D341Med (cell line): Measurements from ENCODE around the gene AMN.
"Not testable (repeated sequence)": the region's sequence is repeated elsewhere in the genome, so short reads cannot be mapped to it uniquely, and the experiment has no call there.

Experiments
- DNase-seq: peaks from one replicate; pipeline ENCODE4 v3.0.0; 2012; ENCODE audit warnings: low spot score

The AMN gene

DNA sequence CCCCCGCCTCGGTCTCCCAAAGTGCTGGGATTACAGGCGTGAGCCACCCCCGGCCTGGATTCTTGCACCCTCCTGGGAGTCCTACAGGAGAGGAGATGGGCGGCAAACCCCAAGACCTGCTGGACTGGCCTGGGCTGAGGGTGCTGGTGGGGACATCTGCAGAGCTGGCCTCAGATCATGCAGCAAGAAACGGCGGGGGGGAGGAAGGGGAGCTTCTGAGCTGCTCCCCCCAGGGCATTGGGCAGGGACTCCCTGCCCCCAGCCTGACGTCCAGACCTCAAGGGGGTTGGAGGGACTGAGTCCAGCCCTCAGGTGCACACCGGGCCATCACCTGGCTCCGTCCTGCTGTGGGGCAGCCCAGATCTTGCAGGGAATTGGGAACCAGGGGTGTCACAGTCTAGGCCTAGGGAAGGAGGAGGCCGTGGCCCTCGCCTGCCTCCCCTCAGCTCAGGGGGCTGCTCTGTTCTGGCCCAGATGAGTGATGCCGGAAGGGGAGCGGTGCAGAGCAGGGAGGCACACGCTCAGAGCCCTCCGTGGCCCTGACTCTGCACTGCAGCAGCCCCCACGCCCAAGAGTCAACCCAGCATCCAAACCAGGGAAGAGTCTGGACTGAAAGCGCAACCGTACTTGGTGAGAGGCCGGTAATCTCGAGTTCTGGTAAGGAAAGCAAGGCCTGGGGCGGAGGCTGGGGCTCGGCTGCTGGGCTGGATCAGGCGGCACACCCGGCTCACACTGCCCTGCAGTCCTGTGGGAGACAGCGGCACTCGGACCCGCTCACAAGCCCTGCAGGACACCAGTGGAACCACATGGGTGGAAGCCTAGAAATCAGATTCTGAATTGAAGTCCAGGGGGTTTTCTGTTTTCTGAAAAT is 8.9 kb upstream of the AMN start:
- peak; percentile 48 for DNase-seq

DNA sequence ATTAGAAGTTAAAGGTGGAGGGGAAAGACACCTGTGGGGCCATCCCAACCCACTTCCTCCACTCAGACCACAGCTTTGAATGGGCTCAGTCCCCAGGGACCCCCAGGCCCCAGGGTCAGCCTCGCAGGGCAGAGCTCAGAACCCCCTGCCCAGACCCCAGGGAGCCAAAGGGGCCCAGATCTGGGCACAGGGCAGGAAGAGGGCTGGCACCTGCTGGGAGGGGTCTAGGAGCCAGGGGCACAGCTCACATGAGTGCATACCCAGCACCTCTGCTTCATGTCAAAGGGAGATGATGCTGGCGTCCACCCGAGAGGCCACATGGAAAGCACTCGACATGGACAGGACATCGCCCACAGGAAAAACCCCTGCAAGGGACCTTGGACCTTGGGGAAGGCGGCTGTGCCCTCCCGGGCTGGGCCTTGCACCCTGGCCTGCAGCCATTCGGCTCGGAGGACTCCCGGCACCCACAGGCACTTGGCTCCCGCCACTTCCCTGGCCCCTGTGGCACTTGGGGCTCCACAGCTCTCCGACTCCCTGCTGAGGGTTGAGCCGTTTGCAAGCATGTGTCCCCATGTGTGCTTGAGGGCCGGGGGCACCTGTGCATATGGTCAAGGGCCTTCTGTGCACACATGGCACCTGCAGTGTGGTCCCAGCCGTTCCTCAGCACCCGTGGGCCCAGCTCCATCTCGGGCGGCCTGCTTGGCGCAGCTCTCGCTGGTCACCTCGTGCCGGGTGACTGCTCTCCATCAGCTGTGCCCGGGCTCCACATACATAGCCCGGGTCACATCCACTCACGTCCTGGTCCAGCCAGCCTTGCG is 7.8 kb upstream of the AMN start:
- peak; percentile 43 for DNase-seq

DNA sequence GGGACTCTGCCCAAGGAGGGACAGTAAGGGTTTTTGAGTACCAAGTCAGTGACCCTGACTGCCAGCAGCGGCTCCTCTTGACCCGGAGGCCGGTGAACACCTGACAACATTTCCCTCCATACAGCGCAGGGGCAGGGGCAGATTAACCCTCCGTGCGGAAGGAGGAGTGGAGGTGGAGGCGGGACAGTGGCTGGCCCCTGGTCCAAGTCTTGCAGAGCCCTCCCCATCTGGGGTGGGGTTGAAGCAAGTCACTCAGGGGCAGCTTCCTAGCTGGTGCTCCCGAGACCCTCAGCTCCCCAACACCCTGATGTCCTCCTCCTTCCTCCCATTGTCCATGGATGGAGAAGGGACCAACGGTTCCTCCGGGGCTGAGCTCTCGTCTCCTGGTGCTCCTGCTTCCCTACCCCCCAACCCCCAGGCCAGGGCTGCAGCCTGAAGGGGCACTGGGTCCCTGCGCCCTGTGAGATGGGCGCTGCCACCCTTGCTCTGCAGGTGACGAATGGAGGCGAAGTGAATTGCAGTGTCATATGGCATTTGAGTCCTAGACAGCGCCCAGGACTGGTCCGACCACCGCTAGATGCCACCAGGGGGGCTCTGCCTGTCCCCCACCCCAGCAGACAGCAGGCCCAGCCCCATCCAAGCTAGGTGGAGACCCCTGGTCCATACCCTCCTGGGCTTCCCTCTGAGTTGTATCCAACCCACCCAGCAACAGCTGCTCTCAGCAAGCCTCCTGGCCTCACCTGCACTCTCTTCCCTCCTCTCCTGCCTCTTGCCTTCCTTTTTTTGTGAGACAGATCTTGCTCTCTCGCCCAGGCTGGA is 7.0 kb upstream of the AMN start:
- DNase-seq: no peak

DNA sequence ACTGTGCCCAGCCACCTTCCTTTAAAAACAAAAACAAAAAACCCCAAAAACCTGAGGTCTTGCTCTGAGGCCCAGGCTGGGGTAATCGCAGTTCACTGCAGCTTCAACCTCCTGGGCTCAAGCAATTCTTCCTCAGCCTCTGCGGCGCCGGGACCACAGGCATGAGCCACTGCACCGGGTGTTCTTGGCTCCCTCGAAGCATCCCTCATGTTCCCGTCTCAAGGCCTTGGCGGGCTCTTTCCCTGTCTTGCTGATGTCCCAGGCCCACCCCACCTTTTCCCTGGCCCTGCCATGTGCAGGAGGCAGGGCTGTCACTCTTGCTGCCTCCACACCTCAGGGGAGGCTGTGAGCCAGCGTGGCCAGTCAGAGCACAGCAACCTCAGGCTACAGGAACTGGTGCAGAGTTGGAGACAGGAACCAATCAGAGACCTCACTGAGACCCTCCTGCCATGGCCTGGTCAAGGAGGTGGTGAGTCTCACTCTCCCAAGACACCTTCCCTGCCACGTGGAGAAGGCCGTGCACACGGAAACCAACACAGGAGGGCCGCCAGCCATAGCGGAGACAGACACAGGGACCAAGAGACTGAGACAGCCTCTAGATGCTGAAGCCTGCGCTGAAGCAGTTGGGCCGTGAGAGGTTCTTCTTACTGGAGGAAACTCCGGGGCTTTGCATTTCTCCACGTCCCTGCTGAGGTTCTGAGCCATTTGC is 6.0 kb upstream of the AMN start:
- no peak for DNase-seq

DNA sequence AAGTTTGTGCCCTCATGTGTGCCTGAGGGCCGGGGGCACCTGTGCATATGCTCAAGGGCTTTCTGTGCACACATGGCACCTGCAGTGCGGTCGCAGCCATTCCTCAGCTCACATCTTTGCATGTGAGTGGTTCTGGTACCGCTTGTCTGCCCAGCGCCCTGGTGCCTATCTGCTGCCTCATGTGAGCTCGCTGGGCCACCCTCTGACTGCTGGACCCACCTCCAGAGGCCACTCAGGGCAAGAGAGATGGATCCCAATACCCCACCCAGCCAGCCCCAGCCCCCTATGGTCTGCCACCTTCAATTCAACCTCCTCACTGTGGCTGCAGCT is 5.4 kb upstream of the AMN start:
- no peak for DNase-seq

DNA sequence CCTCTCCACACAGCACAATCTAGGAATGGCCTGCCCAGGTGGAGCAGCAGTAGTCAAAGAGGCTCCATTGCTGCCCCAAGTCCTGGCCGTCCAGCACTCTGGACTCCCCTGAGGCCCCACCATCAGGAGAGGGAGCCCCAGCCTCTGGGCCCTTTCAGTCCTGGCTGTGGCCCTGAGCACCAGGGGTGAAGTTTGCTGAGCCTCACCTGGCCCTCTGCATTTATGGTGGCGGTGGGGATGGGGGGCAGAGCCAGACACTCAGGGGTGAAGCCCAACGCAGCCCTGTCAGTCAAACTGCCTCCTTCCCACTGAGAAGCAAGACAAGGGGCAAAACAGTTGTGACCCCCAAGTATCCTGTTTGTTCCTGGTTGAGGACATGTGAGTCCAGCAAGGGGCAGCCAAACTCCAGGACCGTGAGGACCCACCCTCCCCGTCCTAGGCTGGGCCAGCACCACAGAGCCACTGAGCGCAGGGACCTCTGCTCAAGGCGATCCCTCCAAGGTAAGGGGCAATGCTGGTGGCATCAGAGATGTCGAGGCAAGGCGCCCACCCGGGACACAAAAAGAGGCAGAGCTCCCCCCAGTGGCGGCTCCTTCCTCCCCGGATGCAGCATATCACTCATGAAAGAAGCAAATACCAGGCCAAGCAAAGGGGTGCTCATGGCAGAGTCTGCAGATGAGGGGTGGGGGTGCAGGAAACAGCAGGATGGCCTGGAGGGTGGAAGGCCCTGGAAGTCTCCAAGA is 4.8 kb upstream of the AMN start:
- peak; percentile 88 for DNase-seq

DNA sequence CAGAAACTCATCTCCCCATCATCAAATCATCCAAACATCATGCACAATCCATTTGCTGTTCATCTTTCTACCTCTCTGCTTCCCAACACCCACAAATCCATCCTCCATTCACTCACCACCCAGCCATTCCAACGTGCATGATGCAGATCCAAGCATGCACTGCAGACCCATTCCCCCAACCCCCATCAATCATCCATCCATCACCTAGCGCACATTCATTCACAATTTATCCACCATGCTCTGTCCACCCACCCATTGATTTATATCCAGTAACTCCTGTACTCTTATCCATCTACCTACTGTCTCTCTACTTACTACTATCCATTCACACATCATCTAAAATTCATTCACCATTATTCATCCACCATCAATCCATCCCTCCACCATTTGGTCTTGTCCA is 4.0 kb upstream of the AMN start:
- DNase-seq: no peak

DNA sequence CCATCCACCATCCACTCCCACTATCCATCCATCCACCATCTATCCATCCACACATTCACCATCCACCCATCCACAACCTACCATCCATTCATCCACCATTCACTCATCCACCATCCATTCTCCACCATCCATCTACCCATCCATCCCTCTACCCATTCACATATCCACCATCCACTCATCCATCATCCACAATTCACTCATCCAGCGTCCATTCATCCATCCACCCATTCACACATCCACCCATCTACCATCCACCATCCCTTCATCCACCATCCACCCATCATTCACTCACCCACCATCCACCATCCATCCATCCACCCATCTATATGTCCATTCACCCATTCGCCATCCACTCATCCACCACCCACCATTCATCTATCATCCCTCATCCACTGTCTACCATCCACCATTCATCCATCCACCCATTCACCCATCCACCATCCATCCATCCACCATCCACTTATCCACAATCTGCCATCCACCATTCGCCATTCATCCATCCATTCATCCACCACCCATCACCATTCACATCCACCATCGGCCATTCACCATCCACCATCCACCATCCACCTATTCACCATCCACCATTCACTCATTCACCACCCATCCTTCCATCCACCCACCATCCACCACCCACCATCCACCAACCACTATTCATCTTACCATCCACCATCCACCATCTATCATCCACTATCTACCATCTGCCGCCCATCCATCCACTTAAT is 2.0 kb upstream of the AMN start:
- DNase-seq: no peak

DNA sequence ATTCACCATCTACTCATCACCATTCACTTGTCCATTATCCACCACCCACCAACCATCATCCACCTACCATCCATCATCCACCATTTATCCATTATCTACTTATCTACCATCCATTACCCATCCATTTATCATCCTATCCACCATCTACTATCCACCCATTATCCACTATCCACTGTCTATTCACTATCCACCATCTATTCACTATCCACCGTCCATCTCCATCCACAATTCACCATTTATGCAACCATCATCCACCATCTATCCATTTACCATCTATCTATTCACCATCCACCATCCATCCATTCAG is 1.5 kb upstream of the AMN start:
- no peak for DNase-seq

DNA sequence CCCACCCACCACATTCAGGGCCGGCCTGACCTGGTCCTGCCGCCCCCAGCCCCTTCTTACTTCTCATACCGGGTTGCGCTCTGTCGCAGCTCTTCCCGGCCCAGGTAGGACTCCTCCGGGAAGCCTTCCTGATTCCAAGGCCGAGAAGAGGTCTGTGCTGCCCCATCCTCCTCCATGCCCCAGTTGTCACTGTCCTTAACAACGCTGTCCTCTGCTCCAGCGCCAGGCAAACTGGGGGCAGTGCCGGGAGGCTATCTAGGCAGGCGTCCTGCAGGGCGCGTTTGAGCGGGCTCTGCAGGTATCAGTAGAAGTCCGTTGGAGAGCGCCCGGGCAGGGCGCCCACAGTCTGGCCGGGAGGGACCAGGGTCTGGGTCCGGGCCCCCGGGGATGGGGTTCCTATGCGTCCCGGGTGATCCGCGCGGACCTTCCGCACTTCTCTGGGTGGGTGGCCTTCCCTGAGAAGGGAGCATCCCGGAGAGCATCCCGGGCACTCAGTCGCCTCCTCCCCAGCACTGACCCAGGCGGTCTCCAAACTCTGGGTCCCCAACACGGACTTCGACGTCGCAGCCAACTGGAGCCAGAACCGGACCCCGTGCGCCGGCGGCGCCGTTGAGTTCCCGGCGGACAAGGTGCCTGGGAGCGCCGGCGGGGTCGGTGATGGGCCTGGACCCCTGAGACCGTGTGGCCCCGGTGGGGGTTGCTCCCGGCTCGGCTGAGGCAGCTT is 900 bp downstream of the AMN start:
- DNase-seq: no peak

DNA sequence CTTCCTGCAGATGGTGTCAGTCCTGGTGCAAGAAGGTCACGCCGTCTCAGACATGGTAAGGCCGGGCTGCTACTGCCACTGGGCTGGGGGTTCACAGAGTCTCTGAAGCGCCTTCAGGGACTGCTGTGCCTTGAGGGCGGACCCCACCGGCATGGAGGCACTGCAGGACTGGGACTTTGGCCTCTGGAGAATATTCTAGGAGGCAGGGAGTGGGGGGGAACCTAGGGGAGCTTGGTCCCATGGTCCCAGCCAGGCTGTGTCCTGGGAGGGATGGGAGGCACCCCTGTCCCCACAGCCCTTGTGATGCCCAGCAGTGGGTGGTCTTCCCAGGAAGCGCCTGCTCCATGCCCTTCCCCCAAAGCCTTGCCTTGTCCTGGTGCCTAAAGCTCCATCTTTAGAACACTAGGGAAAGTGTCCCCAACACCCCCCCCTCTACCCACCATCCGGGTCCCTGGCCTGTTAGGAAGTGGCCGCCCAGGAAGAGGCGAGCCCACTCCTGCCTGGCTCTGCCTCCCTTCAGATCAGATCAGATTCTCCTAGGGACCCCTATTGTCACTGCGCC is 1.5 kb downstream of the AMN start:
- no peak for DNase-seq

DNA sequence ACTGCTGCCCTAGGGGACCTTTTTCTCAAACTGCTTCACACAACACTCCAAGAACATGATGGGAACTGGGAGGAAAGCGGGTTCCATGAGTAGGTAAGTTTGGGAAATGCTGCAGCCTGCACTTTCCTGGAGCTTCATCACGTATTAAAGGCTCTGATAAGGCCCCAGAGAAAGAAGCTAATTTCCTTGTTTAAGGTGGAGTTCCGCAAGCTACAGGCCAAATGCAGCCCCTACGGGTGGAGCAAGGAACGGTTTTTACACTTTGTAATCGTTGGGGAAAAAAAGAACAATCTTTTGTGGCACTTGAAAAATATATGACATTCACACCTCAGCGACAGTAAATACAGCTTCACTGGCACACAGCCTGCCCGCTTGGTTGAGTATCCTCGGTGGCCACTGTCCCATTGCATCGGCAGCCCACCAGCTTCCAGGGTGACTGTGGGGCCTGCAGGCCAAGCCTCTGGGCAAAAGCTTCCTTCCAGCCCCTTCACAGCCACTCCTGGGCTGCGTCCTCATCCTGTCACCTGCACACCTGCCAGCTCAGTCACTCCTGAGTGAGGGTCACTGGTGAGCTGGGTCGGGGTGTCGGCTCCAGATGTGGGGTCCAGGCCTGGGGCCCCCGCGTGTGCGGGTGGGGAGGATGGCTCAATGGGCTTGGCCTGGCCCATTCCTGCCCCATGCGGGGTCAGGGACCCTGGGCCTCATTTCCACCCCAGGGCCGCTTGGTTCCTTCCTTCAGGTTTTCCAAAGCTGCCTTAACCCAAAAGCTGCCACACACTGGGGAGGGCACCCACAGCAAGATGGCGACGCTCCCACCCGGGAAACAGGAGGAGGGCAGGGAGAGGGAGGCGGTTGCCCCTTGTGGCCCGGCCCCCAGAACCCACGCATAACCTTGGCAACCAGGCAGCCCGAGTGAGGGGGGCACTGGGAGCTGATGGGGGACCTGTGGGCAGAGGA is 2.4 kb downstream of the AMN start:
- DNase-seq: no peak

DNA sequence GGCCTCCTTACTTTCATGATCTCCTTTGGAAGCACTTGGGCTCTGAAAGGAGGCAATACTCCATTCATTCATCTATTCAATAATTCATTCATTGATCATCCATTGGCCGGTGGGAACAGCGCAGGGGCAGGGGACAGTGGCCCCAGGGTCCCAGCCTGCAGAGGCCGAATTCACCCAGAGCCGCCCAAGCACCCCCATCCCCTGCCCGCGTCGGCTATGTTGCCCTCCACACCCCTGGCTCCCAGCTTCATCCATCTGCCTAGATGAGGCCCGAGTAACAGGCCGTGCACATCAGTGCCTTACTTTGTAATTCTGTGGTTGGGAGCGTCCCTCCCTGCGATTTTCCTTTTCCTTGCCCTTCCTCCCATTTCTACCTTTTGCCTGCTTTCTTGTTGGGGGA is 3.2 kb downstream of the AMN start:
- DNase-seq: no peak

DNA sequence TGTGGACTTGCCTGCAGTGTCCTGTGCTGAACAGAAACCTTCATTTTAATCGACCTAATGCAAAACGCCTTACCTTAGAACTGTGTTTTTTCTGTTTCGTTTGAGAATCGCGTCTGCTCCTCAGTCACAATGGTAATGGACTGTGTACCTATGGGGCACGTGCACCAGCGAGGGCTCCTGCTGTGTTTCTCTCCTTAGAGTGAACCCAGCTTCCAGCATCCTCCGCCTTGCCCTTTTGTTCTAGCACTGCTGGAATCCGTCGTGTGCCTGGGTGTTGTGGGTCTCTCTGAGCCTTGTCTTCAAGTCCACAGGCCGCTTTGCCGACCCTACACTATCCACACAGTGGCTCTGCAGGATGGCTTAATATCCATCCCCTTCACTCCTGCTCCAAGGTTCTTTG is 3.6 kb downstream of the AMN start:
- DNase-seq: no peak

DNA sequence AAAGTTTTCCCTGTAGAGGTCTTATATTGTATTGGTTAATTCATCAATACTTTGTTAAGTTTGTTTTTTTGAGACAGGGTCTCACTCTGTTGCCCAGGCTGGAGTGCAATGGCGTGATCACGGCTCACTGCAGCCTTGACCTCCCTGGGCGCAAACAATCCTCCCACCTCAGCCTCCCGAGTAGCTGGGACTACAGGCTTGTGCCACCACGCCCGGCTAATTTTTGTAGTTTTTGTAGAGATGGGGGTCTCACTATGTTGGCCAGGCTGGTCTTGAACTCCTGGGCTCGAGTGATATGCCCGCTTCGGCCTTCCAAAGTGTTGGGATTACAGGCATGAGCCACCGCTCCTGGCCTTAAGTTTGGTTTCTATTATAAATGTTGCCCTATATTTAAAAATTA is 4.4 kb downstream of the AMN start:
- DNase-seq: not testable (repeated sequence)

DNA sequence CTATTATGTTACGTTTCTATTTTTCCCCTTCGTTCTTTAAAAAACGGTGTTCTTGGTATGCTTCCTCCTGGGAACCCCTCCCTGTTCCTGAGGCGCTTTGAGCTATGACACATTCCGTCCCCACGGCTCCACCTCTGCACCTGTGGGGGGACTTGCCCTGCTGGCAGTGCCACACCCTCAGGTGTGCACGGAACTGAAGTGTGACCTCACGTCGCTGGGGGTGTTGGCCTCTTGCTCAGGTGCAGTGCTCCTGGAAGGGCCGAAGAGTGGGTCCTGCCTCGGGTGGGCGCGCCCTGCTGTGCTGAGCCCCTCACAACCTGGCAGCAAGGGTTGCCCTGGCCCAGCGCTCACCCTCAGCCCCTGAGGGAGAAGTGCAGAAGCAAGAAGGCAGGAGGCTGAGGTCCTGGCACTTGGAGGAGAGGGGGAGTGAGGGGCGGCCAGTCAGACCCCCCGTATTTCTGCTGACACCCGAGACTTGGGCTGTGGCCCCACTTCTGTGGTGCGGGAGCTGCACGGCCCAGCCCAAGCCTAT is 4.9 kb downstream of the AMN start:
- no peak for DNase-seq

DNA sequence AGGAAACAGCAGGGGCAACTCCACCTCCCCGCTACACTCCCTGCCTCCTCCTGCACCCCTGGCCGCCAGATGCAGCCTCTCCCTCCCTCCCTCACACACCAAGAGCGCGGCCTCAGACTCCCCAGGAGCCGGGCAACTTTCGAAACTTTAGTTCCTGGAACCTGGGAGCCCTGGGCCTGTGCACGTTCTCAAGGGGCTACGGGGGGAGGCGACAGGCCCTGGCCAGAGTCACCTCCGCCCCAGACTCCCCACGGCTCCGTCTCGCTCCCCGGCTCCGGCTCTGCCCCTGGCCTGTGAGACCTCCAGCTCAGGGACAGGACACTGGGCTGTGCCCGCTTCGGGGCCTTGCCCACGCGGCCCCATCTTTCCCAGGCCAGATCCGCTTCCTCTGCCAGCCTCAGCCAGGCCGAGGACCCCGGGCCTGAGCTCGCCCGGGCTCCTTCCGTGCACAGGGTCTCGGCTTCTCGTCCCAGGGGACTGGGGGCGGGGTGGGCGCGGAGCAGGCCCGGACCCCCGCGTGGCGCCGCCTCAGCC is 5.5 kb downstream of the AMN start:
- no peak for DNase-seq
